Esophagus squamous epithelium (tissue), 4 donors: ENCODE data around the gene KAZALD1.

Experiments
- POLR2A ChIP-seq, 4 donors: fragments of 450-650 bp; IDR thresholded peaks; one replicate each; pipeline ENCODE4 v1.6.1; 2017; ENCODE audit warnings: antibody characterized with exemption in 4 of 4, mild to moderate bottlenecking in 4 of 4, moderate library complexity in 3 of 4
- TF ChIP-seq, protein P1 (sequence below), 6 experiments: fragments of 450-650 bp in 4 of 6; fragments of 200-600 bp in 2 of 6; sonication (generic) in 2 of 6; IDR thresholded peaks; one replicate each; pipeline ENCODE4 v1.5.1; 2016 to 2019; ENCODE audit warnings: antibody characterized with exemption in 6 of 6, mild to moderate bottlenecking in 4 of 6, moderate library complexity in 4 of 6

DNA sequence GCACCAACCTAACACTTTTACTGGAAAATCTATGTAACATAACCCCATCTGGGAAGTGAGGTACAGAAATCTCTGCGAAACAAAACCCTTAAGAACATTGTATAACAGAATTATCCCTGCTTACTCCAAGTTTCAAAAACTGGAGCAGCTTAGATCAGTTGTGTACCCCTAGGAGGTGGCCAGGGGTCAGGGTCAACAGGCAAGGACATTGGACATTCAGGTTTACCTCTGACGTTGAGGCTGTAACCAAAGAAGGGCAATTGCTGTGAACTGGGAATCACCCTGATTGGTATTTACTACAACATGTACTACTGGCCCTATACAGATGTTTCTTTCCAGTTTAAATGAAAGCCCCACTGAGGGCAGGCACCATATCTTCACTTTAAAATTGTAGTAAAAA lies 17.7 kb upstream of the KAZALD1 start:
- TF ChIP-seq, protein P1, sequence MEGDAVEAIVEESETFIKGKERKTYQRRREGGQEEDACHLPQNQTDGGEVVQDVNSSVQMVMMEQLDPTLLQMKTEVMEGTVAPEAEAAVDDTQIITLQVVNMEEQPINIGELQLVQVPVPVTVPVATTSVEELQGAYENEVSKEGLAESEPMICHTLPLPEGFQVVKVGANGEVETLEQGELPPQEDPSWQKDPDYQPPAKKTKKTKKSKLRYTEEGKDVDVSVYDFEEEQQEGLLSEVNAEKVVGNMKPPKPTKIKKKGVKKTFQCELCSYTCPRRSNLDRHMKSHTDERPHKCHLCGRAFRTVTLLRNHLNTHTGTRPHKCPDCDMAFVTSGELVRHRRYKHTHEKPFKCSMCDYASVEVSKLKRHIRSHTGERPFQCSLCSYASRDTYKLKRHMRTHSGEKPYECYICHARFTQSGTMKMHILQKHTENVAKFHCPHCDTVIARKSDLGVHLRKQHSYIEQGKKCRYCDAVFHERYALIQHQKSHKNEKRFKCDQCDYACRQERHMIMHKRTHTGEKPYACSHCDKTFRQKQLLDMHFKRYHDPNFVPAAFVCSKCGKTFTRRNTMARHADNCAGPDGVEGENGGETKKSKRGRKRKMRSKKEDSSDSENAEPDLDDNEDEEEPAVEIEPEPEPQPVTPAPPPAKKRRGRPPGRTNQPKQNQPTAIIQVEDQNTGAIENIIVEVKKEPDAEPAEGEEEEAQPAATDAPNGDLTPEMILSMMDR (IDR thresholded peaks at IDR 0.05): no peak
- TF ChIP-seq POLR2A (IDR thresholded peaks at IDR 0.05): no peak
